ENCODE results near the gene RPL37.

DNA sequence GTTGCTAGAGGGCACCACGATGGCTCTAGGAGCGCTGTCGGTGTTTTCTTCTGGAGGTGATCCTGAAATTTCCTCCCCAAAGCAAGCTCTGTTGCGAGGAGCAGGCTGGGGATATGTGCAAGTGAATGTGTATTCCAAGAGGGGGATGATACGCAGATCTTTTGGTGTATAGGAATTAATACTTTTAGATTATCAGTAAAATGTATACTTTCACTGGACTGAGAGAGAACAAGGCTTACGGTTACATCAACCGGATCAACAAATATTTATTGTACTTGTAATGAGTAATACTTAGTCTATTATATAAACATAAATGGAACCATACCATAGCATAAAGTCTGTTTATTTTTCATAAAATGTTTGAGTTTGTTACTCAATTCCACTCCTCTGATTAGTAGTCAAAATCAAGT, 36.2 kb downstream of the RPL37 start:
- TF ChIP-seq, protein P1, sequence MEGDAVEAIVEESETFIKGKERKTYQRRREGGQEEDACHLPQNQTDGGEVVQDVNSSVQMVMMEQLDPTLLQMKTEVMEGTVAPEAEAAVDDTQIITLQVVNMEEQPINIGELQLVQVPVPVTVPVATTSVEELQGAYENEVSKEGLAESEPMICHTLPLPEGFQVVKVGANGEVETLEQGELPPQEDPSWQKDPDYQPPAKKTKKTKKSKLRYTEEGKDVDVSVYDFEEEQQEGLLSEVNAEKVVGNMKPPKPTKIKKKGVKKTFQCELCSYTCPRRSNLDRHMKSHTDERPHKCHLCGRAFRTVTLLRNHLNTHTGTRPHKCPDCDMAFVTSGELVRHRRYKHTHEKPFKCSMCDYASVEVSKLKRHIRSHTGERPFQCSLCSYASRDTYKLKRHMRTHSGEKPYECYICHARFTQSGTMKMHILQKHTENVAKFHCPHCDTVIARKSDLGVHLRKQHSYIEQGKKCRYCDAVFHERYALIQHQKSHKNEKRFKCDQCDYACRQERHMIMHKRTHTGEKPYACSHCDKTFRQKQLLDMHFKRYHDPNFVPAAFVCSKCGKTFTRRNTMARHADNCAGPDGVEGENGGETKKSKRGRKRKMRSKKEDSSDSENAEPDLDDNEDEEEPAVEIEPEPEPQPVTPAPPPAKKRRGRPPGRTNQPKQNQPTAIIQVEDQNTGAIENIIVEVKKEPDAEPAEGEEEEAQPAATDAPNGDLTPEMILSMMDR (IDR thresholded peaks at IDR 0.05 in 2 of 3, conservative IDR thresholded peaks at IDR 0.05 in 1 of 3; ENCODE audit: borderline replicate concordance in 1 of 3, insufficient read depth in 1 of 3, low read depth in 2 of 3, low read length in 2 of 3) = no peak
- TF ChIP-seq, protein P2, sequence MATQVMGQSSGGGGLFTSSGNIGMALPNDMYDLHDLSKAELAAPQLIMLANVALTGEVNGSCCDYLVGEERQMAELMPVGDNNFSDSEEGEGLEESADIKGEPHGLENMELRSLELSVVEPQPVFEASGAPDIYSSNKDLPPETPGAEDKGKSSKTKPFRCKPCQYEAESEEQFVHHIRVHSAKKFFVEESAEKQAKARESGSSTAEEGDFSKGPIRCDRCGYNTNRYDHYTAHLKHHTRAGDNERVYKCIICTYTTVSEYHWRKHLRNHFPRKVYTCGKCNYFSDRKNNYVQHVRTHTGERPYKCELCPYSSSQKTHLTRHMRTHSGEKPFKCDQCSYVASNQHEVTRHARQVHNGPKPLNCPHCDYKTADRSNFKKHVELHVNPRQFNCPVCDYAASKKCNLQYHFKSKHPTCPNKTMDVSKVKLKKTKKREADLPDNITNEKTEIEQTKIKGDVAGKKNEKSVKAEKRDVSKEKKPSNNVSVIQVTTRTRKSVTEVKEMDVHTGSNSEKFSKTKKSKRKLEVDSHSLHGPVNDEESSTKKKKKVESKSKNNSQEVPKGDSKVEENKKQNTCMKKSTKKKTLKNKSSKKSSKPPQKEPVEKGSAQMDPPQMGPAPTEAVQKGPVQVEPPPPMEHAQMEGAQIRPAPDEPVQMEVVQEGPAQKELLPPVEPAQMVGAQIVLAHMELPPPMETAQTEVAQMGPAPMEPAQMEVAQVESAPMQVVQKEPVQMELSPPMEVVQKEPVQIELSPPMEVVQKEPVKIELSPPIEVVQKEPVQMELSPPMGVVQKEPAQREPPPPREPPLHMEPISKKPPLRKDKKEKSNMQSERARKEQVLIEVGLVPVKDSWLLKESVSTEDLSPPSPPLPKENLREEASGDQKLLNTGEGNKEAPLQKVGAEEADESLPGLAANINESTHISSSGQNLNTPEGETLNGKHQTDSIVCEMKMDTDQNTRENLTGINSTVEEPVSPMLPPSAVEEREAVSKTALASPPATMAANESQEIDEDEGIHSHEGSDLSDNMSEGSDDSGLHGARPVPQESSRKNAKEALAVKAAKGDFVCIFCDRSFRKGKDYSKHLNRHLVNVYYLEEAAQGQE (IDR thresholded peaks at IDR 0.05; ENCODE audit: low read depth) = no peak
- TF ChIP-seq ZNF274 (IDR thresholded peaks at IDR 0.05; ENCODE audit: low read depth, low read length) (no peak), CEBPB (IDR thresholded peaks at IDR 0.05; ENCODE audit: low read depth) (no peak)
